GM12892 (cell line): ENCODE results near the gene NUF2.
"Not testable (repeated sequence)": the region's sequence is repeated elsewhere in the genome, so short reads cannot be mapped to it uniquely, and the experiment has no call there.

Experiments used
- DNase-seq: peaks from one replicate; pipeline ENCODE4 v3.0.0; 2011; ENCODE audit not compliant: insufficient read length
- FAIRE-seq: peaks from 2 replicates; lab custom pipeline; 2011; peaks lifted over from hg19 to GRCh38; lab: Jason Lieb, UNC
- POLR2A ChIP-seq: IDR thresholded peaks from 2 replicates; pipeline ENCODE4 v1.6.1; 2011; ENCODE audit warnings: low read depth, low read length, control low read depth
- POLR2AphosphoS5 ChIP-seq: IDR thresholded peaks from 2 replicates; pipeline ENCODE4 v1.6.1; 2011; ENCODE audit warnings: low read depth, low read length, control low read depth
- TAF1 ChIP-seq: IDR thresholded peaks from 2 replicates; pipeline ENCODE4 v1.6.1; 2011; ENCODE audit warnings: low read depth, mild to moderate bottlenecking, control low read depth, low read length, borderline replicate concordance

Gene NUF2

GRCh38 chr1:163300568-163300967, 21.2 kb upstream of the NUF2 start:
- no peak for FAIRE-seq
- TF ChIP-seq POLR2A (no peak), POLR2AphosphoS5 (no peak), TAF1 (no peak)
- DNase-seq: no peak

GRCh38 chr1:163303561-163303960, 18.2 kb upstream of the NUF2 start:
- no peak for FAIRE-seq
- TF ChIP-seq POLR2A (no peak), TAF1 (no peak), POLR2AphosphoS5 (no peak)

DNA sequence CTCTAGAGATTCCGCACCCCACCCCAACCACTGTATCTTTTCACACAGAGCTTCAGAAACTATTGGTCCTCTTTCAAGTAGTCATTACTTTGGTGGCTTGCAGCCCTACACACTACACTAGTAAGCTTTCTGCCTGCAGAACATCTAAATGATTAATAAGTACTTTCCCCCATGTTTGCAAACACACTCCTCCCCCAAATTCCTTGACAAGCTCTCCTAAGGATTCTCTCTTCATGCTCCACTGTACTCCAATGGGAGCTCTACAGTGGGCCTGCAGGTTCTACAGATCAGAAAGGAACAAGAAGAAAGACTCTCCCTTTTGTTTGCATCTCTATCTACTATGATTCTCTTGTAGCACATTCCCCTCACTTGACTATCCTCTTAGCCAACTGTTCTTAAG, 16.3 kb upstream of the NUF2 start:
- TF ChIP-seq TAF1 (no peak), POLR2AphosphoS5 (no peak), POLR2A (no peak)
- FAIRE-seq: no peak
- no peak for DNase-seq

More at GRCh38 chr1:163303561-163303960, 18.2 kb upstream of the NUF2 start:
- DNase-seq: no peak

- TF ChIP-seq POLR2A: no peak
- no peak for TF ChIP-seq TAF1
- no peak for TF ChIP-seq POLR2AphosphoS5
- FAIRE-seq (no peak), DNase-seq (no peak)
Observed at GRCh38 chr1:163307479-163308171, 14.1 kb upstream of the NUF2 start.

- no peak for TF ChIP-seq TAF1
- no peak for TF ChIP-seq POLR2A
- TF ChIP-seq POLR2AphosphoS5: no peak
- DNase-seq (no peak), FAIRE-seq (no peak)
Observed at GRCh38 chr1:163308811-163309210, 12.9 kb upstream of the NUF2 start.

- DNase-seq: no peak
- TF ChIP-seq POLR2AphosphoS5 (no peak), POLR2A (no peak), TAF1 (no peak)
- no peak for FAIRE-seq
Observed at GRCh38 chr1:163315773-163316374, 5.9 kb upstream of the NUF2 start.

- TF ChIP-seq TAF1 (no peak), POLR2A (no peak), POLR2AphosphoS5 (no peak)
- DNase-seq (no peak), FAIRE-seq (no peak)
Observed at GRCh38 chr1:163320891-163321290, 863 bp upstream of the NUF2 start.

DNA sequence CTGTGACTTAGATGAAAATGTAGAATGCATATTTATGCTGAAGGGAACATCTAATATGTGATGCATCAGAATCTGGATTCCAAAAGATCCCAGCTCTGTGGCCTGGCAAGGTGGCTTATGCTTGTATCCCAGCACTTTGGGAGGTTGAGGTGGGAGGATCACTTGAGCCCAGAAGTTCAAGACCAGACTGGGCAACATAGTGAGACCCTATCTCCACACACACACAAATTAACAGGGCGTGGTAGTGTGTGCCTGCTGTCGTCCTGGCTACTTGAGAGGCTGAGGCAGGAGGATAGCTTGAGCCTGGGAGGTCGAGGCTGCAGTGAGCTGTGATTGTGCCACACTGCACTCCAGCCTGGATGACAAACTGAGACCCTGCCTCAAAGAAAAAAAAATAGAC, 1.6 kb downstream of the NUF2 start:
- DNase-seq, FAIRE-seq: not testable (repeated sequence)

DNA sequence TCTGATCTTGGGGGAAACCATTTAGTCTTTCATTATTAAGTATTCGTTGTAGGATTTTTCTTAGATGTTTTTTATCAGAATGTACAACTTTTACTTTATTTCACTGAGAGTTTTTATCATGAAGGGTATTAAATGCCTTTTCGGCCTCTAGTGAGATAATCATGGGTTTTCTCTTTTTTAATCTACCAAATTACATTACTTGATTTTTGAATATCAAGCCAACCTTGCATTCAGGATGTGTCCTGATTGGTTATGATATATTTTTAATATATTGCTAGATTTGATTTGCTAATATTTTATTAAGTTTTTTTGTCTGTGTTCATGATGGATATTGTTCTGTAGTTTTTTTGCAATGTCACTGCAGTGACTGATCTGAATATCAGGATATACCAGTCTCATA, 9.4 kb downstream of the NUF2 start:
- DNase-seq: no peak
- no peak for FAIRE-seq
- TF ChIP-seq POLR2AphosphoS5 (no peak), TAF1 (no peak), POLR2A (no peak)

DNA sequence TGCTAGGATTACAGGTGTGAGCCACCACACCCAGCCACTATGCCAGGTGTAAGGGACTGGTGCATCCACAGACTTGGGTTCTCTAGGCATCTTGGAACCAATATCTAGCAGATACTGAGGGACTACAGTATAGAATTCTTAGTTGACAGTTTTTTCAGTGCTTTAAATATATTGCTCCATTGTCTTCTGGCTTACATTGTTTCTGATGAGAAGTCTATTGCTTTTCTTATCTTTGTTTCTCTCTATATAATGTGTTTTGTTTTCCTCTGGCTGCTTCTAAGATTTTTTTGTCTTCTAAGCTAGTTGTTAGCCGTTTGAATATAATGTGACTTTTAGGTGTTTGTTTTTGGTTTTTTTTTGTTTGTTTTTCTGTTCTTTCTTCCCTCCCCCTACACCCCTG, 13.5 kb downstream of the NUF2 start:
- no peak for FAIRE-seq

DNA sequence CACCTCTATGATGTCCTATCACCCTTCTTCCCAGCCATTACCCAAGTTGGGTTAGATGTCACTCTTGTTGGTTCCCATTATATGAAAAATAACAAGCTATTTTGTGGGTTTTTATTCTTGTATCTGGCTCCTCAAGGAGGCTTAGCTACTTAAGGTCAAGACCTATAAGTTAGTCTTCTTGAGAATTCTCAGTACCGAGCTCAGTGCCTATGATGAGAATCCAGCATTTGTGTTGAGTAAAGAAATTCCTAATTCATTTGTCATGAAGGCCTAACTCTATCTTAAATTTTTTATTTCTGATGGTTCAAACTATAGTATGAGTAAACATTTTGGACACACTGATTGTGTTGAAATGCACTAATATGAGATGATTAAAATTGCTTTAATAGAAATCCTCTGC, 15.9 kb downstream of the NUF2 start:
- no peak for DNase-seq
- no peak for TF ChIP-seq TAF1
- no peak for TF ChIP-seq POLR2AphosphoS5
- TF ChIP-seq POLR2A: no peak
- FAIRE-seq: no peak

More for the DNA sequence above, 13.5 kb downstream of the NUF2 start:
- no peak for DNase-seq
- no peak for TF ChIP-seq POLR2AphosphoS5

GRCh38 chr1:163346326-163346870, 24.6 kb downstream of the NUF2 start:
- FAIRE-seq: no peak
- DNase-seq: no peak
- no peak for TF ChIP-seq POLR2A
- TF ChIP-seq TAF1: no peak
- no peak for TF ChIP-seq POLR2AphosphoS5
